ENCODE measurements around the gene KHDRBS2.

DNA sequence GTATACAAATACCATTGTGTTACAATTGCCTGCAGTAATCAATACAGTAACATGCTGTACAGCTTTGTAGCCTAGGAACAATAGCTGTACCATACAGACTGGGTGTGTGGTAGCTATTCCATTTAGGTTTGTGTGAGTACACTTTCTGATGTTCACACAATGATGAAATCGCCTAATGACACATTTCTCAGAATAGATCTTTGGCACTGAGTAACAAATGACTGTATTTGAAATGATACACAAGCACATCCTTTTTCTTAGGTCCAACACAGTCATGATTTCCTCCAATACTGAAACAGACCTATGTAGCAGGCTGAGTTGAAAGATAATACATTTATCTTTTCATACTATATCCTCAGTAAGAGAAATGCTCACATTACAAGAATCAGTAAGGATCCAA, 13.9 kb downstream of the KHDRBS2 start:
- TF ChIP-seq, protein P1, sequence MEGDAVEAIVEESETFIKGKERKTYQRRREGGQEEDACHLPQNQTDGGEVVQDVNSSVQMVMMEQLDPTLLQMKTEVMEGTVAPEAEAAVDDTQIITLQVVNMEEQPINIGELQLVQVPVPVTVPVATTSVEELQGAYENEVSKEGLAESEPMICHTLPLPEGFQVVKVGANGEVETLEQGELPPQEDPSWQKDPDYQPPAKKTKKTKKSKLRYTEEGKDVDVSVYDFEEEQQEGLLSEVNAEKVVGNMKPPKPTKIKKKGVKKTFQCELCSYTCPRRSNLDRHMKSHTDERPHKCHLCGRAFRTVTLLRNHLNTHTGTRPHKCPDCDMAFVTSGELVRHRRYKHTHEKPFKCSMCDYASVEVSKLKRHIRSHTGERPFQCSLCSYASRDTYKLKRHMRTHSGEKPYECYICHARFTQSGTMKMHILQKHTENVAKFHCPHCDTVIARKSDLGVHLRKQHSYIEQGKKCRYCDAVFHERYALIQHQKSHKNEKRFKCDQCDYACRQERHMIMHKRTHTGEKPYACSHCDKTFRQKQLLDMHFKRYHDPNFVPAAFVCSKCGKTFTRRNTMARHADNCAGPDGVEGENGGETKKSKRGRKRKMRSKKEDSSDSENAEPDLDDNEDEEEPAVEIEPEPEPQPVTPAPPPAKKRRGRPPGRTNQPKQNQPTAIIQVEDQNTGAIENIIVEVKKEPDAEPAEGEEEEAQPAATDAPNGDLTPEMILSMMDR (conservative IDR thresholded peaks at IDR 0.05): no peak
- TF ChIP-seq EZH2 (IDR thresholded peaks at IDR 0.05; ENCODE audit: low read depth): no peak

Data from PC-9 (cell line).